ENCODE results near the gene STUM. TPM values are rescaled to one million over a fixed set of nuclear protein-coding genes. Genes with fewer than 3 reads are reported as not detected.

STUM gene
- total RNA-seq, 1 experiment from 2014 or later: 0.03 TPM

DNA sequence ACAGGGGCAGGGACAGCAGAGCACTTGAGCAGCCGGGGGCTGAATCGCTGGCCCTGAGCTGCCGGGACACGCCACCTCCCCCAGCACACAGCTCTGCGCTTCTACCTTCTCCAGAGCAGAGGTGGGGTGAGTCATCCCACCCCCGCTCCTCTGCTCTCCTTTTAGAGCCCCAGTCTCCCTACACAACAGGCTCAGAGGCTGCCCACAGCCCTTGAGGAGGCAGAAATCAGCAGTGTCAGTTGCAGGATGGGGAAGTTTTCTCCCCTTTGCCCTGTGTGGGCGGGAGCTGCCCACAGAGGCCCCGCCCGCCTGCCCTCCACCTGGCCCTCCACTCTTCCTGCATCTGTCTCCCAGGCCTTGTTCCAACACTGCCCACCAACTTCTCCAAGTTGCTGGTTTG, 94.6 kb downstream of the STUM start:
- Histone ChIP-seq H3K27ac (ENCODE audit: low read length) (no peak overlapping the region), H3K4me1 (ENCODE audit: control insufficient read depth, insufficient read depth, low read length) (no peaks in the 10 kb centered on the region), H3K36me3 (ENCODE audit: control insufficient read depth, insufficient read depth, low read length) (no peaks in the 10 kb centered on the region), H3K9me3 (ENCODE audit: control insufficient read depth, insufficient read depth, low read depth, low read length) (no peaks in the 10 kb centered on the region), H3K27me3 (ENCODE audit: control insufficient read depth, insufficient read depth, low read length) (no peaks in the 10 kb centered on the region), H3K4me3 (ENCODE audit: low read depth in 2 of 2, low read length in 2 of 2) (no peak overlapping the region)
- BruUV-seq (replicated peaks): no TSS peak
- in situ Hi-C loops (cut with HindIII; ENCODE audit: low pct_unique_long_range_greater_than_20kb, low sequenced_read_pairs) (no loop called here), intact Hi-C loops (cut with micrococcal nuclease; ENCODE audit: unreplicated experiment) (no loop called here)
- peak; percentile 44; the same call in 1 of the 2 replicates for ATAC-seq
- CTCF ChIA-PET: no interaction called here
- DNase-seq (ENCODE audit: low read depth, low spot score): no peak
- TF ChIP-seq POLR2AphosphoS5 (IDR thresholded peaks at IDR 0.05; ENCODE audit: low read depth, low read length) (no peak), TCF7L2 (IDR thresholded peaks at IDR 0.05; ENCODE audit: low read depth, low read length) (no peak), SIN3A (IDR thresholded peaks at IDR 0.05; ENCODE audit: borderline replicate concordance, insufficient read depth, low read depth, low read length) (no peak), CTCF (IDR thresholded peaks at IDR 0.05) (no peak)
- TF ChIP-seq, protein P1, sequence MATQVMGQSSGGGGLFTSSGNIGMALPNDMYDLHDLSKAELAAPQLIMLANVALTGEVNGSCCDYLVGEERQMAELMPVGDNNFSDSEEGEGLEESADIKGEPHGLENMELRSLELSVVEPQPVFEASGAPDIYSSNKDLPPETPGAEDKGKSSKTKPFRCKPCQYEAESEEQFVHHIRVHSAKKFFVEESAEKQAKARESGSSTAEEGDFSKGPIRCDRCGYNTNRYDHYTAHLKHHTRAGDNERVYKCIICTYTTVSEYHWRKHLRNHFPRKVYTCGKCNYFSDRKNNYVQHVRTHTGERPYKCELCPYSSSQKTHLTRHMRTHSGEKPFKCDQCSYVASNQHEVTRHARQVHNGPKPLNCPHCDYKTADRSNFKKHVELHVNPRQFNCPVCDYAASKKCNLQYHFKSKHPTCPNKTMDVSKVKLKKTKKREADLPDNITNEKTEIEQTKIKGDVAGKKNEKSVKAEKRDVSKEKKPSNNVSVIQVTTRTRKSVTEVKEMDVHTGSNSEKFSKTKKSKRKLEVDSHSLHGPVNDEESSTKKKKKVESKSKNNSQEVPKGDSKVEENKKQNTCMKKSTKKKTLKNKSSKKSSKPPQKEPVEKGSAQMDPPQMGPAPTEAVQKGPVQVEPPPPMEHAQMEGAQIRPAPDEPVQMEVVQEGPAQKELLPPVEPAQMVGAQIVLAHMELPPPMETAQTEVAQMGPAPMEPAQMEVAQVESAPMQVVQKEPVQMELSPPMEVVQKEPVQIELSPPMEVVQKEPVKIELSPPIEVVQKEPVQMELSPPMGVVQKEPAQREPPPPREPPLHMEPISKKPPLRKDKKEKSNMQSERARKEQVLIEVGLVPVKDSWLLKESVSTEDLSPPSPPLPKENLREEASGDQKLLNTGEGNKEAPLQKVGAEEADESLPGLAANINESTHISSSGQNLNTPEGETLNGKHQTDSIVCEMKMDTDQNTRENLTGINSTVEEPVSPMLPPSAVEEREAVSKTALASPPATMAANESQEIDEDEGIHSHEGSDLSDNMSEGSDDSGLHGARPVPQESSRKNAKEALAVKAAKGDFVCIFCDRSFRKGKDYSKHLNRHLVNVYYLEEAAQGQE (IDR thresholded peaks at IDR 0.05; ENCODE audit: insufficient read depth in 1 of 2, low read depth in 2 of 2, low read length in 1 of 2): no peak
- POLR2A ChIA-PET: no interaction called here

DNA sequence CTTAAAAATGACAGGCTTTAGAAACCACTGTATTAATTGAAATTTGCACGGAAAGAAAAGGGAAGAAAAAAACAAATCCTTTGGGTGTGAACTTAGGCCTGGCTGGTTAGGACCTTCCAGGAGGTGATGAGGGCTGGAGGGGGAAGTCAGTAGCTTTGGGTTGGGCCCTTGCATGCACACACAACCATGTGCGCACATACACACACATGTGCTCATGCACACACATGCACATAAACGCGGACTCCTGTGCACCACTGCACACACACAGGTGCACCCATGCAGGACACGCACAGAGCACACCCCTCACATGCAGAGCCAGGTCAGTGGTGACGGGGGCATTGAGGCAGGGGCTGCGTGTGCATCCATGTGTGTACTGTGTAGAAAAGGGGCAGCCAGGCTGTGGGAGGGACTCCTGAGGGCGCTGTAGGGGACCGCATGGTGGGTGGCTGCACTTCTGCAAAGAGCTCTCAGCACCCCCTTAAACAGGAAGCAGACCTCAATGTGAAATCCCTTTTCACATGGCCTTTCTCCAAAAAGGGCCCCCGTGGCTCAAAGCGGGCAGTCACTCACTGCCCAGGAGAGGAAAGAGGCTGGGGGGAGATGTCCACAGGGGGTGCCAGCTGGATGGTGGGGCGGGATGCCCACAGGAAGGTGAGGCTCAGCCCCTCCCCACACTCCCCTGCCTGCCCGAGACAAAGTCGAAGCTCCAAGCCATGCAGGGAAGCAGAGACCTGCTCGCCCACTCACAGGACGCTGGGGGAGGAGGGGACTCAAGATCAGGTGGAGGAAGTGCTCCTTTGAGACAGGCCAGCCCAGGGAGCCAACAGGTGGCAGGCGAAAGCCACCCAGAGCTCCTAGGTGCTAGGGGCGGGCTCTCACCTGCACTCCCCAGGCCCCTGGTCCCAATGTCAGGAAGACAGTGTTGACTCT, 95.3 kb downstream of the STUM start:
- in situ Hi-C loops (cut with HindIII; ENCODE audit: low pct_unique_long_range_greater_than_20kb, low sequenced_read_pairs): no loop called here
- no TSS peak for BruUV-seq (replicated peaks)
- Histone ChIP-seq H3K27me3 (ENCODE audit: control insufficient read depth, insufficient read depth, low read length) (no peaks in the 10 kb centered on the region), H3K27ac (ENCODE audit: low read length) (no peak overlapping the region), H3K4me3 (ENCODE audit: low read depth in 2 of 2, low read length in 2 of 2) (no peak overlapping the region), H3K9me3 (ENCODE audit: control insufficient read depth, insufficient read depth, low read depth, low read length) (no peaks in the 10 kb centered on the region), H3K36me3 (ENCODE audit: control insufficient read depth, insufficient read depth, low read length) (no peaks in the 10 kb centered on the region), H3K4me1 (ENCODE audit: control insufficient read depth, insufficient read depth, low read length) (no peaks in the 10 kb centered on the region)
- POLR2A ChIA-PET: no interaction called here
- CTCF ChIA-PET: no interaction called here
- ATAC-seq: no peak
- intact Hi-C loops (cut with micrococcal nuclease; ENCODE audit: unreplicated experiment): no loop called here
- TF ChIP-seq POLR2AphosphoS5 (IDR thresholded peaks at IDR 0.05; ENCODE audit: low read depth, low read length): no peak
- TF ChIP-seq TCF7L2 (IDR thresholded peaks at IDR 0.05; ENCODE audit: low read depth, low read length): no peak
- TF ChIP-seq, protein P1 (IDR thresholded peaks at IDR 0.05; ENCODE audit: insufficient read depth in 1 of 2, low read depth in 2 of 2, low read length in 1 of 2): no peak
- no peak for TF ChIP-seq SIN3A (IDR thresholded peaks at IDR 0.05; ENCODE audit: borderline replicate concordance, insufficient read depth, low read depth, low read length)
- no peak for TF ChIP-seq CTCF (IDR thresholded peaks at IDR 0.05)
- DNase-seq (ENCODE audit: low read depth, low spot score): no peak

All from Panc1 (cell line).